ENCODE measurements around the gene LRIG2. TPM values are rescaled to one million over a fixed set of nuclear protein-coding genes. Genes with fewer than 3 reads are reported as not detected.

Gene LRIG2
- total and polyA plus RNA-seq, 2 donors (not counting 3 experiments of a cell fraction or from before 2014, with no cell fraction given) = 8.4 to 20.1 TPM

DNA sequence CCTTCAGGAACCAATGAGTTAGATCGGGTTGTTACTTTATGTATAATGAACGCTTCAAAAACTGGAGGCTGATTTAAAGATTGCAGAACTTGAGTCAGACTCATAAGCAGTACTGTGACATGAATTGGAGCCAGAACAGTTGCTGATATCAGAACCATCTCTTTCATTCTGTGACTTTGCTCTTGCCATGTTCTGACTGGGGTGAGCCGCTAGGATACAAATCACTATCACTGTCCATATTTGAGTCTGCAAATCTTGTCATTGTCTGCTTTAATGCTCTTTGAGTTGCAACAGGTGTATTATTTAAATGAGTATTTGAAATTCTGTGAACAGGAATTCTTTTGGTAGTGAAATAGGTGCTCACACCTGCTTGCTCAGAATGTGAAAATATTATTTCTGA is 52.5 kb downstream of the LRIG2 start:
- Histone ChIP-seq H3K9ac (replicated peaks; ENCODE audit: extremely low read depth, insufficient read depth, low read length) (no peak overlapping the region), H3K4me2 (ENCODE audit: insufficient read depth, low read length) (no peak overlapping the region), H3K27me3 (ENCODE audit: control insufficient read depth in 2 of 2, insufficient read depth in 2 of 2, low read length in 2 of 2) (no peaks in the 10 kb centered on the region), H3K27ac (ENCODE audit: insufficient read depth, low read depth, low read length) (no peak overlapping the region), H3K4me3 (replicated peaks in 1 of 3; ENCODE audit: insufficient read depth in 1 of 3, low read depth in 1 of 3, low read length in 3 of 3) (no peak overlapping the region), H3K36me3 (ENCODE audit: control insufficient read depth in 2 of 2, extremely low read depth in 1 of 2, insufficient read depth in 2 of 2, low read length in 2 of 2) (peaks cover 11 to 20% of the 10 kb centered on the region in 2 experiments), H2AFZ (ENCODE audit: low read depth, low read length) (no peak overlapping the region), H3K9me1 (replicated peaks; ENCODE audit: control insufficient read depth, extremely low read depth, insufficient read depth, low read length) (no peaks in the 10 kb centered on the region), H3K9me3 (replicated peaks; ENCODE audit: control insufficient read depth, insufficient read depth, low read length) (no peaks in the 10 kb centered on the region), H3K79me2 (ENCODE audit: control insufficient read depth, insufficient read depth, low read length) (no peaks in the 10 kb centered on the region), H3K4me1 (ENCODE audit: control insufficient read depth, extremely low read depth, insufficient read depth, low read length) (peaks cover 7% of the 10 kb centered on the region), H4K20me1 (replicated peaks; ENCODE audit: control insufficient read depth, extremely low read depth, insufficient read depth, low read length) (no peaks in the 10 kb centered on the region)
- FAIRE-seq (no peak), DNase-seq (ENCODE audit: low read depth, low spot score) (no peak)
- BruUV-seq (replicated peaks) = no TSS peak
- dilution Hi-C loops (cut with MboI; ENCODE audit: extremely low pct_ligation_motif_present, low sequenced_read_pairs) = no loop called here
- CTCF ChIA-PET = no interaction called here
- TF ChIP-seq JUN (IDR thresholded peaks at IDR 0.05; ENCODE audit: borderline replicate concordance, insufficient read depth, insufficient read length, low read depth) (no peak), POLR2AphosphoS5 (IDR thresholded peaks at IDR 0.05; ENCODE audit: insufficient read depth, low read depth, low read length) (no peak), POLR2A (IDR thresholded peaks at IDR 0.05; ENCODE audit: low read depth, low read length) (no peak), EZH2 (IDR thresholded peaks at IDR 0.05; ENCODE audit: borderline replicate concordance, low read depth, low read length, severe bottlenecking) (no peak), FOS (IDR thresholded peaks at IDR 0.05; ENCODE audit: borderline replicate concordance, insufficient read depth, low read length) (no peak), MYC (IDR thresholded peaks at IDR 0.05; ENCODE audit: low read depth, low read length) (no peak)
- TF ChIP-seq, protein P1, sequence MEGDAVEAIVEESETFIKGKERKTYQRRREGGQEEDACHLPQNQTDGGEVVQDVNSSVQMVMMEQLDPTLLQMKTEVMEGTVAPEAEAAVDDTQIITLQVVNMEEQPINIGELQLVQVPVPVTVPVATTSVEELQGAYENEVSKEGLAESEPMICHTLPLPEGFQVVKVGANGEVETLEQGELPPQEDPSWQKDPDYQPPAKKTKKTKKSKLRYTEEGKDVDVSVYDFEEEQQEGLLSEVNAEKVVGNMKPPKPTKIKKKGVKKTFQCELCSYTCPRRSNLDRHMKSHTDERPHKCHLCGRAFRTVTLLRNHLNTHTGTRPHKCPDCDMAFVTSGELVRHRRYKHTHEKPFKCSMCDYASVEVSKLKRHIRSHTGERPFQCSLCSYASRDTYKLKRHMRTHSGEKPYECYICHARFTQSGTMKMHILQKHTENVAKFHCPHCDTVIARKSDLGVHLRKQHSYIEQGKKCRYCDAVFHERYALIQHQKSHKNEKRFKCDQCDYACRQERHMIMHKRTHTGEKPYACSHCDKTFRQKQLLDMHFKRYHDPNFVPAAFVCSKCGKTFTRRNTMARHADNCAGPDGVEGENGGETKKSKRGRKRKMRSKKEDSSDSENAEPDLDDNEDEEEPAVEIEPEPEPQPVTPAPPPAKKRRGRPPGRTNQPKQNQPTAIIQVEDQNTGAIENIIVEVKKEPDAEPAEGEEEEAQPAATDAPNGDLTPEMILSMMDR (IDR thresholded peaks at IDR 0.05; ENCODE audit: extremely low read depth in 1 of 2, insufficient read depth in 1 of 2, low read depth in 1 of 2, low read length in 2 of 2) = no peak
- TF ChIP-seq, protein P2, sequence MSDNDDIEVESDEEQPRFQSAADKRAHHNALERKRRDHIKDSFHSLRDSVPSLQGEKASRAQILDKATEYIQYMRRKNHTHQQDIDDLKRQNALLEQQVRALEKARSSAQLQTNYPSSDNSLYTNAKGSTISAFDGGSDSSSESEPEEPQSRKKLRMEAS (IDR thresholded peaks at IDR 0.05; ENCODE audit: insufficient read depth, insufficient read length) = no peak
- intact Hi-C loops (cut with micrococcal nuclease) = no loop called here
- POLR2A ChIA-PET = no interaction called here
